HG03442 (cell line): ENCODE results near the gene POFUT1.
"Not testable (repeated sequence)": the region's sequence is repeated elsewhere in the genome, so short reads cannot be mapped to it uniquely, and the experiment has no call there.

Source experiments
- ATAC-seq: cut with Tn5 transposase; IDR thresholded peaks from one replicate; pipeline ENCODE4 v1.9.1; 2021; ENCODE audit warnings: mild to moderate bottlenecking, moderate library complexity; ENCODE audit not compliant: unreplicated experiment

The POFUT1 gene

GRCh38 chr20:32188376-32189122 lies 19.1 kb upstream of the POFUT1 start:
- ATAC-seq: no peak

GRCh38 chr20:32189123-32189410 lies 18.6 kb upstream of the POFUT1 start:
- ATAC-seq: no peak

GRCh38 chr20:32189691-32190615 lies 17.7 kb upstream of the POFUT1 start:
- no peak for ATAC-seq

- ATAC-seq: no peak
Measured at GRCh38 chr20:32190616-32191415, 16.9 kb upstream of the POFUT1 start.

- ATAC-seq: no peak
Measured at GRCh38 chr20:32191422-32191821, 16.3 kb upstream of the POFUT1 start.

- no peak for ATAC-seq
Measured at GRCh38 chr20:32191873-32192272, 15.8 kb upstream of the POFUT1 start.

GRCh38 chr20:32192698-32193097 lies 15.0 kb upstream of the POFUT1 start:
- ATAC-seq: no peak

GRCh38 chr20:32193336-32193735 lies 14.3 kb upstream of the POFUT1 start:
- ATAC-seq: not testable (repeated sequence)

- ATAC-seq: no peak
Measured at GRCh38 chr20:32193996-32194395, 13.7 kb upstream of the POFUT1 start.

GRCh38 chr20:32195581-32195980 lies 12.1 kb upstream of the POFUT1 start:
- ATAC-seq: no peak

GRCh38 chr20:32196613-32197012 lies 11.1 kb upstream of the POFUT1 start:
- not testable (repeated sequence) for ATAC-seq

GRCh38 chr20:32197136-32197535 lies 10.5 kb upstream of the POFUT1 start:
- ATAC-seq: not testable (repeated sequence)

GRCh38 chr20:32199006-32199405 lies 8.7 kb upstream of the POFUT1 start:
- ATAC-seq: no peak

- ATAC-seq: no peak
Measured at GRCh38 chr20:32201296-32201976, 6.2 kb upstream of the POFUT1 start.

GRCh38 chr20:32201977-32202363 lies 5.7 kb upstream of the POFUT1 start:
- ATAC-seq: no peak

- no peak for ATAC-seq
Measured at GRCh38 chr20:32203356-32204204, 4.1 kb upstream of the POFUT1 start.

GRCh38 chr20:32204205-32205109 lies 3.2 kb upstream of the POFUT1 start:
- no peak for ATAC-seq

GRCh38 chr20:32205110-32205842 lies 2.4 kb upstream of the POFUT1 start:
- ATAC-seq: no peak
